GM12878 (cell line): ENCODE data around the gene CCNY.

Experiments
- FOXM1 ChIP-seq: IDR thresholded peaks from 2 replicates; pipeline ENCODE4 v1.6.1; 2012; ENCODE audit warnings: low read depth, mild to moderate bottlenecking, inconsistent platforms, low read length, moderate library complexity
- JUND ChIP-seq: IDR thresholded peaks from 2 replicates; pipeline ENCODE4 v1.6.1; 2012; ENCODE audit warnings: low read depth, mild to moderate bottlenecking, low read length, improper control_type of control experiment, moderate library complexity
- POLR2AphosphoS5 ChIP-seq: IDR thresholded peaks from 2 replicates; pipeline ENCODE4 v1.6.1; 2011; ENCODE audit warnings: mild to moderate bottlenecking, low read length, inconsistent platforms
- SP1 ChIP-seq: IDR thresholded peaks from one replicate; pipeline ENCODE4 v1.6.1; 2011; ENCODE audit warnings: low read depth, low read length
- TF ChIP-seq, protein P1 (sequence below), 3 experiments: IDR thresholded peaks in 2 of 3; conservative IDR thresholded peaks in 1 of 3; 2 replicates each; pipeline ENCODE4 v1.5.1; 2011; ENCODE audit warnings: low read depth in 3 of 3, low read length in 3 of 3, mild to moderate bottlenecking in 3 of 3, control low read depth in 2 of 3, moderate library complexity in 2 of 3, inconsistent platforms in 1 of 3, mixed read lengths in 1 of 3; ENCODE audit not compliant: control insufficient read depth in 2 of 3, insufficient read depth in 1 of 3; ENCODE audit errors: extremely low read depth in 1 of 3

DNA sequence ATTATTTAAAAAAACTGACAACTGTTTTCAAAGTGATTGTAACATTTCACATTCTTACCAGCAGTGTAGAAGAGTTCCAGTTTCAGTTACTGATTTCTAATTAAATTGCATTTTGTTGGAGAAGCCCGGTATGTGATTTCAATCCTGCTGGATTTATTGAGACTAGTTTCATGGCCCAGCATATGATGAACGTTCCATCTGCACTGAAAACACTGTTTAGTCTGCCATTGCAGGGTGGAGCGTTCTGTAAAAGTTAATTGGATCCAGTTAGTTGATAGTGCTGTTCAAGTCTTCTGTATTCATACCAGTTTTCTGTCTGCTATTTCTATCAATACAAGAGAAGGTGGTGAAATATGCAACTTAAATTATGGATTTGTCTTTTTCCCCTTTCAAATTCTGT is 37.3 kb upstream of the CCNY start:
- no peak for TF ChIP-seq POLR2AphosphoS5
- TF ChIP-seq, protein P1, sequence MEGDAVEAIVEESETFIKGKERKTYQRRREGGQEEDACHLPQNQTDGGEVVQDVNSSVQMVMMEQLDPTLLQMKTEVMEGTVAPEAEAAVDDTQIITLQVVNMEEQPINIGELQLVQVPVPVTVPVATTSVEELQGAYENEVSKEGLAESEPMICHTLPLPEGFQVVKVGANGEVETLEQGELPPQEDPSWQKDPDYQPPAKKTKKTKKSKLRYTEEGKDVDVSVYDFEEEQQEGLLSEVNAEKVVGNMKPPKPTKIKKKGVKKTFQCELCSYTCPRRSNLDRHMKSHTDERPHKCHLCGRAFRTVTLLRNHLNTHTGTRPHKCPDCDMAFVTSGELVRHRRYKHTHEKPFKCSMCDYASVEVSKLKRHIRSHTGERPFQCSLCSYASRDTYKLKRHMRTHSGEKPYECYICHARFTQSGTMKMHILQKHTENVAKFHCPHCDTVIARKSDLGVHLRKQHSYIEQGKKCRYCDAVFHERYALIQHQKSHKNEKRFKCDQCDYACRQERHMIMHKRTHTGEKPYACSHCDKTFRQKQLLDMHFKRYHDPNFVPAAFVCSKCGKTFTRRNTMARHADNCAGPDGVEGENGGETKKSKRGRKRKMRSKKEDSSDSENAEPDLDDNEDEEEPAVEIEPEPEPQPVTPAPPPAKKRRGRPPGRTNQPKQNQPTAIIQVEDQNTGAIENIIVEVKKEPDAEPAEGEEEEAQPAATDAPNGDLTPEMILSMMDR (IDR thresholded peaks at IDR 0.05 in 2 of 3, conservative IDR thresholded peaks at IDR 0.05 in 1 of 3; ENCODE audit: control insufficient read depth in 2 of 3, extremely low read depth in 1 of 3, insufficient read depth in 1 of 3, low read depth in 3 of 3, low read length in 3 of 3) = no peak
- TF ChIP-seq FOXM1 = no peak
- no peak for TF ChIP-seq SP1
- no peak for TF ChIP-seq JUND
